NCI-H2196 treated with DMSO at 0.1 percent for 48 hours (cell line): ENCODE measurements around the gene CR1.
"Not testable (repeated sequence)": the region's sequence is repeated elsewhere in the genome, so short reads cannot be mapped to it uniquely, and the experiment has no call there.

Experiments
- DNase-seq: peaks from one replicate; lab custom pipeline; 2025; ENCODE audit not compliant: unreplicated experiment; lab: John Stamatoyannopoulos, UW

The CR1 gene

GRCh38 chr1:207502726-207503125 lies 6.8 kb downstream of the CR1 start:
- no peak for DNase-seq

- DNase-seq: no peak
These were observed 8.0 kb downstream of the CR1 start for GRCh38 chr1:207503950-207504349.

- DNase-seq: no peak
These were observed 8.5 kb downstream of the CR1 start for GRCh38 chr1:207504438-207504837.

GRCh38 chr1:207510444-207510843 lies 14.5 kb downstream of the CR1 start:
- no peak for DNase-seq

DNA sequence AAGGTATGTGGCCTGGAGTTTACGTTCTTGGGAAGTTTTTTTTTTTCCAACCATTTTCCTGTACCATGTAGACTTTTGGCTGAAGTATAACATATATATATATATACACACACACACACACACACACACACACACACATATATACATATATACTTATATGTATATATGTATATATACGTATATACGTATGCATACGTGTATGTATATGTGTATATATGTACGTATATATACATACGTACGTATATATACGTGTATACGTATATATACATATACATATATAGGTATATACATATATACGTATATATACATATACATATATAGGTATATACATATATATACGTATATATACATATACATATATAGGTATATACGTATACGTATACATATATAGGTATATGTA lies 18.9 kb downstream of the CR1 start:
- DNase-seq: no peak

GRCh38 chr1:207516729-207517128 lies 20.8 kb downstream of the CR1 start:
- no peak for DNase-seq

GRCh38 chr1:207518608-207519236 lies 22.8 kb downstream of the CR1 start:
- DNase-seq: no peak

GRCh38 chr1:207519505-207520399 lies 23.8 kb downstream of the CR1 start:
- no peak for DNase-seq

DNA sequence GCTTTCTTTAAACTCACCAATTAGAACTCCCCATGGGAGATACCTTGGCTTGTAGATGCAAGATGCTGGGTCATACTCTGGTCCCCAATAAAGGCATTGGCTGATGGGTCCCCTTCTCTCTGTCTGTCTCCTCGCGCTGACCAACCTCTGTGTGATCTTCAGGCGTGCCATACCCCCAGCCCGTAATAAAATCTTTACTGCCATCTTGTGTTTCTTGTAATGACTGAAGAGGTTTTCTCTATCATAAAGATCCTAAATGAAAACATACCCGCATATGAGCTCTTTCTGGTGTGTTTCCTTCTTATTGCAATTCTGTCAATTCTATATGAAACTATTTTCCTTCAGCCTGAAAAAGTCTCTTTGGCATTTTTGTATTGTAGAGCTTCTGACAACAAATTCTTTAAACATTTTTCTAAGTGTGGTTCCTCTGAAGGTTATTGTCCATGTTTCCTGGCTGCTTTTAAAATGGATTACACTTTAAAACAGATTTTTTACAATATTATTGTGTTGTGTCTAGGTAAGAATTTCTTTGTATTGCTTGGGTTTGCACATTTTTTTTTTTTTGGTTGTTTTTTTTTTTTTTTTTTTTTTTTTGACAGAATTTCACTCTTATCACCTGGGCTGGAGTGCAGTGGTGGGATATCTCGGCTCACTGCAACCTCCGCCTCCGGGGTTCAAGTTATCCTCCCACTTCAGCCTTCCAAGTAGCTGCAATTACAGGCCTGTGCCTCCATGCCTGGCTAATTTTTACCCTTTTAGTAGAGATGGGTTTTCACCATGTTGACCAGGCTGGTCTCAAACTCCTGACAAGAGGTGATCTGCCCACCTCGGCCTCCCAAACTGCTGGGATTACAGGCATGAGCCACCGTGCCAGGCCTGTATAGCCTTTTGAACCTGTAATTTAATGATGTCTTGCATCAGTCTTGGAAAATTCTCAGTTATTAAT lies 24.7 kb downstream of the CR1 start:
- not testable (repeated sequence) for DNase-seq

DNA sequence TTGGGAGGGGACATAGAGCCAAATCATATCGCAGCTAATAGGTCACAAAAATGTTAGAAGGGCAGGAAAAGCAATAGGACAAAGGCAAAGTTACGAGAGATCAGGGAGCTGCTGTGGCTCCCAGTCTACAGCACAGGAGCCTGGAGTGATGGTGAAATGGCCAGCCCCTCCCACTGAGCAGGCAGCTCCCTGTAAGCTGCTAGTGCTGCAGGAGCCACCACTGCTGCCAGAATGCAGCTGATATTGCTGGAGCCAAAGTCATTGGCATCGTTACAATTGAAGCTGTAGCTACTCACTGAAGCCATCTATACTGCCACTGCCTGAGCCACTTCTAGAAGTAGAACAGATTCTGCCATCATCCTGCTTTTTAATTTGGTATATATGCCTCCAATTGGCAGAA lies 29.3 kb downstream of the CR1 start:
- not testable (repeated sequence) for DNase-seq

- not testable (repeated sequence) for DNase-seq
These were observed 32.4 kb downstream of the CR1 start for GRCh38 chr1:207528401-207528800.

DNA sequence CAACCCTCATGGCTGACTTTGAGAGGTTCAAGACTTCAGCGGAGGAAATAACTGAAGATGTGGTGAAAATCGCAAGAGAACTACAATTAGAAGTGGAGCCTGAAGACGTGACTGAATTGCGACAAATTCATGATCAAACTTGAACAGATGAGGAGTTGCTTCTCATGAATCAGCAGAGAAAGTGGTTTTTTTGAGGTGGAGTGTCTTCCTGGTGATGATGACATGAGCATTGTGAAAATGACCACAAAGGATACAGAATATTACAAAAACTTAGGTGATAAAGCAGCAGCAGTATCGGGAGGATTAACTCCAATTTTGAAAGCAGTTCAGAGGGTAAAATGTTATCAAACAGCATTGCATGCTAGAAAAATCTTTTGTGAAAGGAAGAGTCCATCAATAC lies 40.3 kb downstream of the CR1 start:
- not testable (repeated sequence) for DNase-seq

GRCh38 chr1:207546677-207547357 lies 50.9 kb downstream of the CR1 start:
- not testable (repeated sequence) for DNase-seq

DNA sequence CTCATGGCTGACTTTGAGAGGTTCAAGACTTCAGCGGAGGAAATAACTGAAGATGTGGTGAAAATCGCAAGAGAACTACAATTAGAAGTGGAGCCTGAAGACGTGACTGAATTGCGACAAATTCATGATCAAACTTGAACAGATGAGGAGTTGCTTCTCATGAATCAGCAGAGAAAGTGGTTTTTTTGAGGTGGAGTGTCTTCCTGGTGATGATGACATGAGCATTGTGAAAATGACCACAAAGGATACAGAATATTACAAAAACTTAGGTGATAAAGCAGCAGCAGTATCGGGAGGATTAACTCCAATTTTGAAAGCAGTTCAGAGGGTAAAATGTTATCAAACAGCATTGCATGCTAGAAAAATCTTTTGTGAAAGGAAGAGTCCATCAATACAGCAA lies 58.9 kb downstream of the CR1 start:
- not testable (repeated sequence) for DNase-seq

GRCh38 chr1:207565546-207566468 lies 69.8 kb downstream of the CR1 start:
- no peak for DNase-seq

DNA sequence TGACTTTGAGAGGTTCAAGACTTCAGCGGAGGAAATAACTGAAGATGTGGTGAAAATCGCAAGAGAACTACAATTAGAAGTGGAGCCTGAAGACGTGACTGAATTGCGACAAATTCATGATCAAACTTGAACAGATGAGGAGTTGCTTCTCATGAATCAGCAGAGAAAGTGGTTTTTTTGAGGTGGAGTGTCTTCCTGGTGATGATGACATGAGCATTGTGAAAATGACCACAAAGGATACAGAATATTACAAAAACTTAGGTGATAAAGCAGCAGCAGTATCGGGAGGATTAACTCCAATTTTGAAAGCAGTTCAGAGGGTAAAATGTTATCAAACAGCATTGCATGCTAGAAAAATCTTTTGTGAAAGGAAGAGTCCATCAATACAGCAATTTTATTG lies 76.0 kb downstream of the CR1 start:
- not testable (repeated sequence) for DNase-seq

DNA sequence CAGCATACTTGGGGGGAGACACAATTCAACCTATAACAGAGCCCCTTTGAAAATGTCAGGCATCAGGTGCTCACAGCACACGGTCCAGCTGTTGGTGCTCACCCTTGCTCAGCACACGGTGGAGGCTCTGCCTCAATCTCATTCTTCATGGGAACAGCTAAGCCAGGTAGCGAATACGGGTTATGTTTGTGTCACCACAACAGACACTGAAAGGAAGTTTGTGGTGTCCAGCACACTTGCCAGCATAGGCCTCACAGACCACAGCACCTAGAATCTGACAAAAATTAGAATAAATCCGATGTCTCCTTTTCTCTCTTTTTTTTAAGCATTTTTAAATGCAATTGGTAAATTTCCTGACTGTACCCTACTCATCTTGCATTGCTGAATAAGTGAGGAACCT lies 77.1 kb downstream of the CR1 start:
- DNase-seq: not testable (repeated sequence)

DNA sequence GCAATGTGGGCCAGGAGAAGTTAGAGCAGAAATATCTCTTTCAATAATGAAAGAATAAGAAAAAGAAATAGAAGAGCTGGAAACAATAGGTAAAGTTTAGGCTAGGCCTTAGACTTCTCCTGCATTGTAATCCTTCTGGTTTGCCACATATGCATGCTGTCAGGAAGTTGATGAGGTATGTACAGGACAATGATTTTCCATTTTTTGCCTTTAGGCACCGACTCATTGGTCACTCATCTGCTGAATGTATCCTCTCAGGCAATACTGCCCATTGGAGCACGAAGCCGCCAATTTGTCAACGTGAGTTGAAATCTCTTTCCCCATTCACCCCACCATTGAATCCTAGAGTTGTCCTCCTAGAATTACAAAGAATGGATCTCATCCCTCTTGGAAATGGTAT lies 79.4 kb downstream of the CR1 start:
- DNase-seq: not testable (repeated sequence)

DNA sequence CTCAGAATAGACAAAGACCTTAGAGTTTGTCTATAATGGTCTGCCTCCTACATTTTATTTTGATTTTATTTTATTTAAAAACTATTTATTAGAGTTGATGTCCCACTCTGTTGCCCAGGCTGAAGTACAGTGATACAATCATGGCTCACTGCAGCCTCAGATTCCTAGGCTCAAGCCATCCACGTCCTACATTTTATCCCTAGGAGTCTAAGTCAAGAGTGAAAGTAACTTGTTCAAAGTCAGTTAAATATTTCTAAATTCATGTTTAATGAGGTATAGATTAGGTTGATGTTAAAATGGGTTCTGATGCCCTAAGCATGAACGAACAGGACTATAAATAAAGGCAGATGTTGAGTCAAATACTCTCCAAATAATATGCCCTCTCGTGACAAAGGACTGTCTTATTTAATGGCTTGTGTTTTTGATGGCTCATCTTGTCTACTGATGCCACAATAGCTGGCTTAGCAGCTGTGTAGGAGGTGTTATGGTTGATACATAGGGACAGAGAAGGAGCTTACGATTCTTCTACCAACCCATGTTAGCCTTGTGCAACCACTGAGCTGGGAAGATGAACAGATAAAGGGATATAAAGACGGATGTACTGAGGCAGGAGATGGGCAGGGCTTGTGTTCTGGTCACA lies 83.0 kb downstream of the CR1 start:
- no peak for DNase-seq
